GM12878 (cell line): ENCODE data around the gene PSMB3. TPM values are rescaled to one million over a fixed set of nuclear protein-coding genes. Genes with fewer than 3 reads are reported as not detected.

Experiments
- E2F4 ChIP-seq: IDR thresholded peaks from 2 replicates; pipeline ENCODE4 v1.6.1; 2012; ENCODE audit warnings: low read depth, low read length, improper control_type of control experiment
- ELK1 ChIP-seq: IDR thresholded peaks from 2 replicates; pipeline ENCODE4 v1.6.1; 2012; ENCODE audit warnings: low read depth, low read length, improper control_type of control experiment
- ESRRA ChIP-seq: IDR thresholded peaks from 2 replicates; pipeline ENCODE4 v1.6.1; 2012; ENCODE audit warnings: mild to moderate bottlenecking, low read length, improper control_type of control experiment
- ETV6 ChIP-seq, 2 experiments: fragments of 450-650 bp in 1 of 2; IDR thresholded peaks in 1 of 2; conservative IDR thresholded peaks in 1 of 2; 2 replicates each; pipeline ENCODE4 v1.6.1; 2014; ENCODE audit warnings: antibody characterized with exemption in 1 of 2, borderline replicate concordance in 1 of 2, low read depth in 1 of 2, mild to moderate bottlenecking in 1 of 2, moderate library complexity in 1 of 2
- HCFC1 ChIP-seq: fragments of 150-350 bp; IDR thresholded peaks from 2 replicates; pipeline ENCODE4 v1.6.1; 2014; ENCODE audit warnings: low read length
- HSF1 ChIP-seq: fragments of 150-350 bp; IDR thresholded peaks from 2 replicates; pipeline ENCODE4 v1.6.1; 2014; ENCODE audit warnings: mild to moderate bottlenecking, low read depth, low read length
- PBX3 ChIP-seq: IDR thresholded peaks from 2 replicates; pipeline ENCODE4 v1.6.1; 2011; ENCODE audit warnings: mild to moderate bottlenecking, low read depth, low read length, moderate library complexity; ENCODE audit not compliant: insufficient replicate concordance
- RELA ChIP-seq: fragments of 450-650 bp; IDR thresholded peaks from 2 replicates; pipeline ENCODE4 v1.8.0; 2014; ENCODE audit warnings: borderline replicate concordance; ENCODE audit not compliant: partially characterized antibody
- REST ChIP-seq: IDR thresholded peaks from 2 replicates; pipeline ENCODE4 v1.6.1; 2012; ENCODE audit warnings: mild to moderate bottlenecking, low read depth, low read length
- SMAD1 ChIP-seq: fragments of 450-650 bp; IDR thresholded peaks from 2 replicates; pipeline ENCODE4 v1.6.1; 2018; ENCODE audit warnings: mild to moderate bottlenecking, low read depth; ENCODE audit not compliant: partially characterized antibody
- TCF3 ChIP-seq: IDR thresholded peaks from 2 replicates; pipeline ENCODE4 v1.6.1; 2012; ENCODE audit warnings: low read depth, mild to moderate bottlenecking, low read length, borderline replicate concordance; ENCODE audit not compliant: insufficient read depth
- YBX1 ChIP-seq: fragments of 450-650 bp; IDR thresholded peaks from 2 replicates; pipeline ENCODE4 v1.6.1; 2016; ENCODE audit warnings: antibody characterized with exemption
- ZNF207 ChIP-seq: fragments of 450-650 bp; IDR thresholded peaks from 2 replicates; pipeline ENCODE4 v1.6.1; 2014; ENCODE audit warnings: antibody characterized with exemption, mild to moderate bottlenecking, borderline replicate concordance
- ZNF274 ChIP-seq: IDR thresholded peaks from one replicate; pipeline ENCODE4 v1.8.0; 2011; ENCODE audit not compliant: insufficient read length, insufficient read depth
- ZNF592 ChIP-seq: fragments of 450-650 bp; IDR thresholded peaks from 2 replicates; pipeline ENCODE4 v1.6.1; 2017; ENCODE audit warnings: mild to moderate bottlenecking, moderate library complexity
- polyA plus RNA-seq, 11 experiments: library from polyadenylated mRNA; depleted of rRNA in 4 of 11; unstranded in 6 of 11; stranded (reverse) in 5 of 11; fragments of >200 nt; fragmentation: Nextera tagmentation in 4 of 11; fragmentation: Illumina TruSeq in 1 of 11; extraction: Ambion mirVana in 4 of 11; extraction: Trizol in 1 of 11; gene quantifications; 1 replicate in 1 of 11; 2 replicates in 10 of 11; pipeline versions ENCODE4 v1.2.1 to v1.2.3, GENCODE V29; 2011 to 2016; ENCODE audit warnings: inconsistent platforms in 2 of 11, missing spikeins in 2 of 11, low read depth in 1 of 11
- total RNA-seq, 4 experiments: library from RNA; depleted of rRNA in 3 of 4; stranded (reverse); fragments of >200 nt in 3 of 4; fragmentation: Illumina TruSeq in 1 of 4; extraction: Trizol in 1 of 4; gene quantifications; 2 replicates each; pipeline versions ENCODE4 v1.2.1 to v1.2.3, GENCODE V29; 2013 to 2021

The PSMB3 gene
- total and polyA plus RNA-seq, 10 of the 15 experiments (the other 5 are each of a cell fraction or from before 2014, with no cell fraction given), result 300 to 2,130 (median 490) TPM

GRCh38 chr17:38752308-38753070 is at the start of gene PSMB3 (continued):
- TF ChIP-seq ETV6 (conservative IDR thresholded peaks at IDR 0.05 in 1 of 2, IDR thresholded peaks at IDR 0.05 in 1 of 2; ENCODE audit: borderline replicate concordance in 1 of 2, low read depth in 1 of 2), result no peak; a peak in 1 of 4 replicates
- peak; percentile 99 for TF ChIP-seq PBX3
- peak; percentile 77 for TF ChIP-seq E2F4
- no peak for TF ChIP-seq ZNF592
- peak; percentile 27; the same call in 1 of the 2 replicates for TF ChIP-seq ESRRA
- no peak for TF ChIP-seq REST
- TF ChIP-seq ELK1, result peak; percentile 83
- no peak for TF ChIP-seq RELA
- peak; percentile 43; the same call in 1 of the 2 replicates for TF ChIP-seq TCF3
- no peak for TF ChIP-seq YBX1
- 0 out of 2 replicates have a peak, but pooled peaks have one; percentile 45 for TF ChIP-seq ZNF207
- TF ChIP-seq ZNF274, result no peak
- TF ChIP-seq HSF1, result no peak
- no peak for TF ChIP-seq SMAD1
- TF ChIP-seq HCFC1, result peak; percentile 62
